HG02759 (cell line): ENCODE results near the gene BSDC1.
A peak's percentile ranks its signal among the peaks of the same experiment; 100 is the strongest.
"Not testable (repeated sequence)": the region's sequence is repeated elsewhere in the genome, so short reads cannot be mapped to it uniquely, and the experiment has no call there.

Source experiments
- ATAC-seq: cut with Tn5 transposase; IDR thresholded peaks from one replicate; pipeline ENCODE4 v1.9.1; 2021; ENCODE audit warnings: mild to moderate bottlenecking, moderate library complexity; ENCODE audit not compliant: unreplicated experiment

The BSDC1 gene

GRCh38 chr1:32361308-32361673 lies 33.0 kb downstream of the BSDC1 start:
- no peak for ATAC-seq

GRCh38 chr1:32358435-32358834 lies 35.8 kb downstream of the BSDC1 start:
- no peak for ATAC-seq

DNA sequence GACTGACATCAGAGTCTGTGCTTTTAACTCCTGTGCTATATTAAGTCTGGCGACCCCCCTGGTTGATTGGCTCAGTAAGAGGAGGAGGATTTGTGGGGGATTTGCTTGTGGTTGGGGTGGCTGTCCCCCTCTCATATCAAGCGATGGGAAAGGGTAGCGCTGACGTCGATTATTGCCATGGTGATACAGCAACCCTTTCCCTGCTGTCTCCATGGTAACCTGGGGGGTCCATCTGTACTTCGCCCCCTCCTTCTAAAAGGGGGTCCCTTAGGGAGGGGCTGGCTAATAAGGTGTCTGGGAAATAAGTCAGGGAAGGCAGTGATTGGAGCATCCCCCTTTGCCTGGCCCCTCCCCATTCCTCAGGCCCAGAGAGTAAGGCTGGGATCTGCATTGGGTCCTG lies 36.6 kb downstream of the BSDC1 start:
- no peak for ATAC-seq

- no peak for ATAC-seq
These were observed 37.8 kb downstream of the BSDC1 start for GRCh38 chr1:32356478-32356877.

- not testable (repeated sequence) for ATAC-seq
These were observed 38.5 kb downstream of the BSDC1 start for GRCh38 chr1:32355778-32356177.

GRCh38 chr1:32353886-32354570 lies 40.2 kb downstream of the BSDC1 start:
- no peak for ATAC-seq

- ATAC-seq = no peak
These were observed 40.8 kb downstream of the BSDC1 start for GRCh38 chr1:32353431-32353830.

- ATAC-seq = no peak
These were observed 41.3 kb downstream of the BSDC1 start for GRCh38 chr1:32352831-32353383.

- ATAC-seq = no peak
These were observed 41.9 kb downstream of the BSDC1 start for GRCh38 chr1:32352239-32352745.

DNA sequence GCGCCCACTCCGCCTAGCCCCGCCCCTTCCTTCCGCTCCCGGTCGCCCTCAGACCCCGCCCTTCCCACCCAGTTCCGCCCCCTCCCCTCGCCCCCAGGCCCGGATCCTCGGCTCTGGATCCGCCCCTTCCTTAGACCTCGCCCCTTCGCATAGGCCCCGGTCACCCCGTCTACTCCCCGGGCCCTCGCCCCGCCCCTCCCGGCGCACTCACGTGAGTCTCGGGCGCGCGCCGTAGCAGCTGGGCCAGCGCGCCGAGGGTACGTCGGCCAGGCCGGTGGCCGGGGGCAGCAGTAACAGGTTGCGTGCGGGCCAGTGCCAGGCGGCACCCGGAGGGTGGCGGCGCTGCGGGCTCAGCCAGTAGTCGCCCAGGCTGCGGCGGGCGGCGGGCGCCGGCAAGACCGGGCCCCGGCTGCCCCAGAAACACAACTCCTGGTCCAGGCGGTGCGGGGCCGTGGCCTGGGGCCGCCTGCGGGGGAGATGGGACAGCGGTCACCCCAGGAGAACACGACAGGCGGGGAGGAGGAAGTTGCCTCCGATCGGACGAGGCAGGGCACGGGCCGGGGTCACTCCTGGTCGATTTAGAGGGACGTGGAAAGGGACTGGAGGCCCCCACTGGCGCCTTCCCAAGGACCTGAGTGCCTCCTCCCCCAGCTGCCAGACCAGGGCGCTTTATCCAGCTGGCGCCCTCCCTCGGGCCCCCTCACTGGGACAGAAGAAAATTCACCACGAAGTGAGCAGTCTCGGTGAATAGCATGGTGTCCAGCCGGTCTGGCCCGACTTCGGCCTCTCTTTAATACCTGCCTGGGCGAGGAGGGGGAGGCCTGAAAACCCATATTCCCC lies 42.6 kb downstream of the BSDC1 start:
- ATAC-seq = peak; percentile 92

DNA sequence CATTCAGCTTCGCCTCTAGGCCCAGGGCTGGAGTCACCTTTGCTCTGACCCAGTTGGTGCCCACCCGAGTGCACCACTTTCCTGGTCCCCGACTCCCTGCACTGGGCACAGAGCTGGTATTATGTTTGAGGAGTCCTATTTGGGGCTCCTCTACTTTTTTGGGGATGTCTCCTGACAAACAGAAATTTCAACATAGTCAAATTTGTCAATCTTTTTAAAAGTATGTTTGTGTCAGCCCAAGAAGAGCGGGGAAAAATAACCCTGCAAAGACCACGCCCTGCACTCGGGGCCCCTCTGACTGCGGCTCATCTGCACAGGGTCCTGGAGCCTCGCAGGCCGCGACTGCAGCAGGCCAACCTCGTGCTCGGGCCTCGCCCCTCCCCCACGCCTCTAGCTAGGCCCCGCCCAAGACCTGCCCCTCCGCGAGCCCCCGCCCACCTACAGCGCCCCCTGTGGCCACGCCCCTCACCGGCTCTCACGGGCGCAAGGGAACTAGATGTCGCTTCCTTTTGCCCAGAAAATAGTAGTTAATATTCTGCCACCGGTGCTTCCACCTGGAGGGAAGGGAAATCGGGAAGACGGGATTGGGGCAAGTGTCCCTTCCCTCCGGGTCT lies 43.3 kb downstream of the BSDC1 start:
- ATAC-seq = peak; percentile 52

GRCh38 chr1:32349211-32349708 lies 45.0 kb downstream of the BSDC1 start:
- no peak for ATAC-seq

DNA sequence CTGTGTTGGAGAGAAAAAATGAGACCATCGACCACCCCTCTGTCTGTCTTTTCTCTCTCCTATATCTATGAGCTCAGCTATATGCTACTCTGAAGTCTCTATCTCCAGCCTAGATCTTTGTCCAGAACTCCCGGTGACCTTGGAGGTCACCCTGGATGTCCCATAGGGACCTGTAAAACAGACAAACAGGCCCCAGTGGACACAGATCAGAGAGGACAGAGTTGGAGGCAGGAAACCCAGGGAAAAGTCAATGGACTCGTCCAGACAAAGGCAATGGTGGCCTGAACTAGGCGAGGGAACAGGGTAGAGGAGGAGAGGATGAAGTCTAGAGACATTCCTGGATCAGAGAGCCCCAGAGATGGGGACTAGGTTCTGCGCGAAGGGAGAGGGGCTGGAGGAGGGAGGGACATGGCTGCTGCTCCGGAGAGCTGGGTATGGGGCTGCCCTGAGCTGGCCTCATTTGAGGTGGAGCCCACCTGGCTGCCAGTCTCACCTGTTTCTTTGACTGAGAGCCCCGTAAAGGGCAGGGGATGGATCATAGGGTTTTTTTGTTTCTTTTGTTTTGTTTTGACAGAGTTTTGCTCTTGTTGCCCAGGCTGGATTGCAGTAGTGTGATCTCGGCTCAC lies 47.6 kb downstream of the BSDC1 start:
- ATAC-seq = no peak

DNA sequence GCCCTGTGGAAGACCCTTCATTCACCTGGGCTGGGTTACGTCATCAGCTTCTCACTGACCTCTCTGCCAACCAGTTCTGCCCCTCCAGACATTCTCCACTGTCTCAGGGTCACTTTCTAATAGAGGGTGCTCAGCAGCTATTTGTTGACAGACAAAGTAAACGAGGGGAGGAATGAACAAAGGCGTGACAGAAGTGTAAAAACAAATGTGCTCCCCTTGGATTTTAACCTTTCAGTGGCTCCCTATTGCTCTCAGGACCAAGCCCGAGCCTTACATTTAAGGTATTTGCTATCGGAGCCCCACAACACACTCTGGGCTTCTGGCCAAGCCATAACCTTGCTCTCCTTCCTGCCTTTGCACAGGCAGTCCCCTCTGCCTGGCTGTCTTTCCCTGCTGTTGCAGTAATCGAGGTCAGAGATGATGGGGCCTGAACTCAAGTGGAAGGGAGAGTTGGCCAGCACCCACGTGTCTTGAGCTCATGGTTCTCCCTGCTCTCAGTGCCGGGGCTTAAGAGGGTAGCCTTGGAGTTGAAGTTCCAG lies 48.9 kb downstream of the BSDC1 start:
- no peak for ATAC-seq

DNA sequence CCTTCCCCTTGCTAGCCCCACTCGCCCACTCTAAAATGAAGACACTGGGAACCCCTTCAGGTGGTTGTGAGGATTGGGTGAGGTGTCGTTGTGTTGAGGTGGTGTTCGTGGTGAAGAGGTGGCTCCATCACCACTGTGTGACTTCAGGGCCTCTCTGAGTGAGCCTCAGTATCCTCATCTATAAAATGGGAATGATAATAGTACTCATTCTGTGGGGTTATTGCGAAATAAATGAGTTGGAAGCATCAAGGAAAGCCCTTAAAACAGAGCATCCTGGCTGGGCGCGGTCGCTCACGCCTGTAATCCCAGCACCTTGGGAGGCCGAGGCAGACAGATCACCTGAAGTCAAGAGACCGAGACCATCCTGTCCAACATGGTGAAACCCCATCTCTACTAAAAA lies 51.5 kb downstream of the BSDC1 start:
- no peak for ATAC-seq

DNA sequence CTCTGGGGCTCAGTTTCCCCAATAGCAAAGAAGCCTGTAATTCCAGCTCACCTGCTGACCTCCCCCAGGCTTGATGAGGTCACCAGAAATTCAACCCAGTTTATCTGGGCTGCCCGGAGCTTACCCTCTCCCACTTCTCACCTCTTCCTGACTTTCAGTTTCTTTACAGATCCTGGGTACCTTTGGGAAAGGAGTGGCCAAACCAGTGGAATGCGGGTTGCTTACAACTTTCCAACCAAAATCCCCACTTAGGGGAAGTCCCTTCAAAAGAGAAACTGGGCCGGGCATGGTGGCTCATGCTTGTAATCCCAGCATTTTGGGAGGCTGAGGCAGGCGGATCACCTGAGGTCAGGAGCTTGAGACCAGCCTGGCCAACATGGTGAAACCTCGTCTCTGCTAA lies 52.3 kb downstream of the BSDC1 start:
- ATAC-seq = no peak

- no peak for ATAC-seq
These were observed 53.0 kb downstream of the BSDC1 start for GRCh38 chr1:32341186-32341757.

DNA sequence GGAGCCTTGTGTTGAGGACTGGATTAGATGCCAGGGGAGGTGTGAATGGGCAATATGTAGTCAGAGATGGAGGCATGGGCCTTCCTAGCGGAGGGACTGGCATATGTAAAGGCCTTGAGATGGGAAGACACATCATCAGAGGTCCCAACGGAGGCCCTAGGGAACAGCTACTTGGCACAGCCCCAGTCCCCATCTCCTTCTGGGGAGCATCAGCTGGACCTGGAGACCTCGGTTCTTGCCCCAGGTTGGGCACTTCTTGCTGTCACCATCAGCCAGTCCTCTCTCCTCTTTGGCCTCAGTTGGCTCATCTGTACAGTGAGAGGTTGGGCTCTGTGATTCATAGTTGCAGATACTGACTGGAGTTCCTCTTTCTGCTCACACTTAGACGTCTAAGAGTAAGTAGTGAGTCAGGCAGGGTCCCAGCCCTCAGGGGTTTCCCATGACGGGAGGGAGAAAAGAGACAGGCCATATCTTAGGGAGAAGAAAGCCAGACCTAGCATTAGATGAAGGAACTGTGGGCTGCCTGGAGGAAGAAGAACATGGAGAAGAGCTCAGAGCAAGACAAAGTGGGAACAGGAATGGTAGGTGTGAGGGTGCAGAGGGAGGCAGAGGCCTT lies 54.8 kb downstream of the BSDC1 start:
- no peak for ATAC-seq

- no peak for ATAC-seq
These were observed 55.5 kb downstream of the BSDC1 start for GRCh38 chr1:32338637-32339145.
